IMR-90 (cell line): ENCODE results near the gene THRB. TPM values are rescaled to one million over a fixed set of nuclear protein-coding genes. Genes with fewer than 3 reads are reported as not detected.

ENCODE experiments used
- ATAC-seq: fragments of 200-7000 bp; cut with Tn5 transposase; 2 replicates; pipeline ENCODE4 v1.9.1; 2020; ENCODE audit warnings: low read depth, mild to moderate bottlenecking, moderate library complexity
- BruUV-seq: library from RNA; stranded (reverse); fragments of 400-500 nt; replicated peaks from 2 replicates; lab custom pipeline; 2021; lab: Mats Ljungman, UMichigan
- CTCF ChIA-PET: fragments of 300-600 bp; formaldehyde crosslinking; extraction: SDS; loops from one replicate; lab custom pipeline; 2021; ENCODE audit warnings: antibody characterized with exemption; lab: Yijun Ruan, JAX
- POLR2A ChIA-PET: fragments of 300-600 bp; sonication (Branson Sonifier 250); formaldehyde crosslinking; loops from one replicate; lab custom pipeline; 2022; ENCODE audit warnings: antibody characterized with exemption; ENCODE audit not compliant: unreplicated experiment; lab: Charles Lee
- DNase-seq: peaks from one replicate; pipeline ENCODE4 v3.0.0; 2013
- H2AFZ ChIP-seq: replicated peaks from 2 replicates; pipeline ENCODE3; 2013; ENCODE audit warnings: low read length, mild to moderate bottlenecking; ENCODE audit not compliant: poor library complexity
- H2AK5ac ChIP-seq: 2 replicates; pipeline ENCODE4 v1.6.1; 2013; ENCODE audit warnings: low read depth, low read length, inconsistent platforms
- H2AK9ac ChIP-seq: replicated peaks from 2 replicates; pipeline ENCODE3; 2013; ENCODE audit warnings: mild to moderate bottlenecking, low read depth, low read length, moderate library complexity; ENCODE audit not compliant: poor library complexity
- H2BK120ac ChIP-seq: 2 replicates; pipeline ENCODE4 v1.6.1; 2013; ENCODE audit warnings: low read depth, low read length, inconsistent platforms
- H2BK15ac ChIP-seq: 3 replicates; pipeline ENCODE4 v1.6.1; 2013; ENCODE audit warnings: low read depth, low read length, inconsistent platforms
- H2BK20ac ChIP-seq: 2 replicates; pipeline ENCODE4 v1.6.1; 2013; ENCODE audit warnings: low read depth, mild to moderate bottlenecking, inconsistent platforms, low read length, moderate library complexity
- H2BK5ac ChIP-seq: 2 replicates; pipeline ENCODE4 v1.6.1; 2013; ENCODE audit warnings: mild to moderate bottlenecking, low read depth, low read length, inconsistent platforms; ENCODE audit not compliant: poor library complexity, severe bottlenecking
- H3K14ac ChIP-seq: replicated peaks from 2 replicates; pipeline ENCODE4 v1.6.1; 2013; ENCODE audit warnings: low read depth, low read length, inconsistent platforms
- H3K18ac ChIP-seq: 2 replicates; pipeline ENCODE4 v1.6.1; 2013; ENCODE audit warnings: low read depth, low read length, control low read depth
- H3K23ac ChIP-seq: 2 replicates; pipeline ENCODE4 v1.6.1; 2013; ENCODE audit warnings: low read depth, low read length, inconsistent platforms
- H3K27ac ChIP-seq: 2 replicates; pipeline ENCODE4 v1.5.1; 2013; ENCODE audit warnings: mild to moderate bottlenecking, control low read depth, low read length; ENCODE audit not compliant: insufficient read depth
- H3K27me3 ChIP-seq: 2 replicates; pipeline ENCODE4 v1.6.1; 2013; ENCODE audit warnings: low read length; ENCODE audit not compliant: control insufficient read depth, insufficient read depth
- H3K36me3 ChIP-seq: 2 replicates; pipeline ENCODE4 v1.6.1; 2013; ENCODE audit warnings: low read length, mixed read lengths; ENCODE audit not compliant: control insufficient read depth, insufficient read depth
- H3K4ac ChIP-seq: 2 replicates; pipeline ENCODE4 v1.6.1; 2013; ENCODE audit warnings: low read depth, low read length, inconsistent platforms
- H3K4me1 ChIP-seq: 2 replicates; pipeline ENCODE4 v1.6.1; 2013; ENCODE audit warnings: low read length, mixed read lengths; ENCODE audit not compliant: control insufficient read depth, insufficient read depth
- H3K4me2 ChIP-seq: 2 replicates; pipeline ENCODE4 v1.6.1; 2013; ENCODE audit warnings: low read depth, mild to moderate bottlenecking, control low read depth, low read length, moderate library complexity
- H3K4me3 ChIP-seq: 2 replicates; pipeline ENCODE4 v1.5.1; 2013; ENCODE audit warnings: low read depth, mild to moderate bottlenecking, control low read depth, low read length, moderate library complexity; ENCODE audit not compliant: insufficient read depth
- H3K56ac ChIP-seq: 2 replicates; pipeline ENCODE4 v1.6.1; 2013; ENCODE audit warnings: low read length, inconsistent platforms; ENCODE audit not compliant: insufficient read depth; ENCODE audit errors: extremely low read depth
- H3K79me1 ChIP-seq, 2 experiments: 2 replicates each; pipeline ENCODE4 v1.6.1; 2013; ENCODE audit warnings: low read length in 2 of 2, inconsistent platforms in 1 of 2, low read depth in 1 of 2
- H3K9ac ChIP-seq: 2 replicates; pipeline ENCODE4 v1.6.1; 2013; ENCODE audit warnings: low read depth, low read length, control low read depth
- H3K9me1 ChIP-seq: 2 replicates; pipeline ENCODE4 v1.6.1; 2013; ENCODE audit warnings: low read length, inconsistent platforms; ENCODE audit not compliant: insufficient read depth
- H3K9me3 ChIP-seq: 2 replicates; pipeline ENCODE4 v1.6.1; 2013; ENCODE audit warnings: low read length; ENCODE audit not compliant: control insufficient read depth, insufficient read depth
- H4K20me1 ChIP-seq: 2 replicates; pipeline ENCODE4 v1.6.1; 2013; ENCODE audit warnings: low read length, inconsistent platforms; ENCODE audit not compliant: insufficient read depth
- H4K5ac ChIP-seq: 2 replicates; pipeline ENCODE4 v1.6.1; 2013; ENCODE audit warnings: mild to moderate bottlenecking, low read depth, low read length, control low read depth
- H4K8ac ChIP-seq, 2 experiments: 2 replicates each; pipeline ENCODE4 v1.6.1; 2013; ENCODE audit warnings: low read depth in 2 of 2, low read length in 2 of 2, control low read depth in 1 of 2, inconsistent platforms in 1 of 2
- H4K91ac ChIP-seq: 2 replicates; pipeline ENCODE4 v1.6.1; 2013; ENCODE audit warnings: low read depth, low read length, inconsistent platforms; ENCODE audit not compliant: insufficient read depth
- BHLHE40 ChIP-seq: fragments of 150-350 bp; IDR thresholded peaks from 2 replicates; pipeline ENCODE4 v1.6.1; 2016; ENCODE audit warnings: mild to moderate bottlenecking, low read depth, low read length
- CEBPB ChIP-seq: IDR thresholded peaks from 2 replicates; pipeline ENCODE4 v1.6.1; 2012; ENCODE audit warnings: low read depth, low read length, improper control_type of control experiment
- CHD1 ChIP-seq: IDR thresholded peaks from 2 replicates; pipeline ENCODE4 v1.6.1; 2012; ENCODE audit warnings: low read depth, low read length, improper control_type of control experiment
- FOS ChIP-seq: fragments of 150-350 bp; IDR thresholded peaks from 2 replicates; pipeline ENCODE4 v1.6.1; 2016; ENCODE audit warnings: low read depth, low read length
- MAFK ChIP-seq: IDR thresholded peaks from 2 replicates; pipeline ENCODE4 v1.6.1; 2012; ENCODE audit warnings: low read depth, low read length, improper control_type of control experiment
- NFE2L2 ChIP-seq: fragments of 150-350 bp; IDR thresholded peaks from 2 replicates; pipeline ENCODE4 v1.6.1; 2016; ENCODE audit warnings: low read depth, mild to moderate bottlenecking, low read length
- POLR2A ChIP-seq: IDR thresholded peaks from 2 replicates; pipeline ENCODE4 v1.6.1; 2012; ENCODE audit warnings: mild to moderate bottlenecking, low read depth, low read length
- RAD21 ChIP-seq: IDR thresholded peaks from 2 replicates; pipeline ENCODE4 v1.6.1; 2012; ENCODE audit warnings: low read length, improper control_type of control experiment
- RCOR1 ChIP-seq: IDR thresholded peaks from 2 replicates; pipeline ENCODE4 v1.6.1; 2012; ENCODE audit warnings: mild to moderate bottlenecking, low read length, improper control_type of control experiment; ENCODE audit not compliant: insufficient replicate concordance
- RFX5 ChIP-seq: IDR thresholded peaks from 2 replicates; pipeline ENCODE4 v1.8.0; 2012; ENCODE audit warnings: low read depth, mild to moderate bottlenecking, low read length, moderate library complexity
- SMC3 ChIP-seq: fragments of 150-350 bp; IDR thresholded peaks from 2 replicates; pipeline ENCODE4 v1.6.1; 2016; ENCODE audit warnings: low read depth, mild to moderate bottlenecking, antibody characterized with exemption, low read length, moderate library complexity
- USF2 ChIP-seq: fragments of 150-350 bp; IDR thresholded peaks from 2 replicates; pipeline ENCODE4 v1.6.1; 2017; ENCODE audit warnings: mild to moderate bottlenecking, antibody characterized with exemption, low read length, low read depth
- whole genome bisulfite sequencing, 2 experiments: methylation state at CpG; one replicate each; pipeline versions ENCODE4 v1.1.5 to v1.1.7; 2013; ENCODE audit warnings: missing lambda C conversion rate in 2 of 2; ENCODE audit not compliant: insufficient read length in 1 of 2; ENCODE audit errors: extremely low coverage in 2 of 2; 5-methylcytosine and 5-hydroxymethylcytosine counted together
- dilution Hi-C: fragments of 300-500 bp; cut with HindIII; formaldehyde crosslinking; loops from one replicate; pipeline ENCODE4 v1.14.3; 2018; ENCODE audit warnings: low sequenced_read_pairs; ENCODE audit not compliant: unreplicated experiment
- in situ Hi-C: fragments of 300-500 bp; cut with MboI; formaldehyde crosslinking; loops from 3 replicates; pipeline ENCODE4 v1.14.3; 2019; ENCODE audit warnings: low sequenced_read_pairs, inconsistent platforms, mixed read lengths
- intact Hi-C: fragments of 100-400 bp; cut with micrococcal nuclease; formaldehyde crosslinking; loops from 2 replicates; pipeline ENCODE4 v1.10.0; 2022
- polyA plus RNA-seq, 3 experiments: library from polyadenylated mRNA; depleted of rRNA; stranded (reverse); fragments of >200 nt; gene quantifications; 2 replicates each; pipeline ENCODE4 v1.2.3, GENCODE V29; 2012; ENCODE audit warnings: low replicate concordance in 1 of 3
- total RNA-seq: library from RNA; depleted of rRNA; stranded (reverse); fragments of >200 nt; gene quantifications from 2 replicates; pipeline ENCODE4 v1.2.3, GENCODE V29; 2012
- TF ChIP-seq, protein P1 (sequence below): fragments of 150-350 bp; IDR thresholded peaks from 2 replicates; pipeline ENCODE4 v1.6.1; 2016; ENCODE audit warnings: low read depth, mild to moderate bottlenecking, low read length, moderate library complexity, borderline replicate concordance

The THRB gene
- total and polyA plus RNA-seq, 2 of the 4 experiments (the other 2 are of a cell fraction) = under 0.01 TPM; not detected in 1

DNA sequence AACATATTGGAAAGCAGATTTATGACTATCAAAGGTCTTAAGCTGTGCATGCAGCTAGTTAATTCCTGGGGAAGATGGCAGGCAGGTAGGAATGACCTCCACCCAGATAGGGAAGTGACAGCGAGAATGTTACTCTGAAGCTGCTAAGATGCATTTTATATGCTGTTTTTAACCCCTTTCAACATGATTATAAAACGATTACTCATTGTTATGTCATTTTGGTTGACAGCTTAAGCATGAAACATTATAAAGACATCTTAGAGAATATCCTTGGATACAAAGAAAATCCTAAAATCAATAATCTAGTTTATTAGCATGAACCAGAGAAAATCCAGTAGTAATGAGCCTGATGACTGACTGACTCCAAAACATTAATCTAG lies 329.1 kb downstream of the THRB start:
- Histone ChIP-seq H4K91ac (no peak overlapping the region), H3K36me3 (no peaks in the 10 kb centered on the region), H2BK15ac (no peak overlapping the region), H2BK20ac (no peak overlapping the region), H2BK120ac (no peak overlapping the region), H3K18ac (no peak overlapping the region), H4K5ac (no peak overlapping the region), H4K20me1 (no peaks in the 10 kb centered on the region), H2BK5ac (no peak overlapping the region), H3K4me1 (no peaks in the 10 kb centered on the region), H3K14ac (no peak overlapping the region), H4K8ac (no peak overlapping the region), H3K56ac (no peak overlapping the region), H3K9me3 (no peaks in the 10 kb centered on the region), H2AK9ac (no peak overlapping the region), H3K4me3 (no peak overlapping the region), H3K9ac (no peak overlapping the region), H3K4me2 (no peak overlapping the region), H3K9me1 (no peaks in the 10 kb centered on the region), H2AFZ (no peak overlapping the region), H2AK5ac (no peak overlapping the region), H3K4ac (no peak overlapping the region), H3K79me1 (no peaks in the 10 kb centered on the region), H3K27me3 (peaks cover 3% of the 10 kb centered on the region), H3K23ac (no peak overlapping the region), H3K27ac (no peak overlapping the region)
- BruUV-seq = no TSS peak
- in situ Hi-C loops = no loop called here
- dilution Hi-C loops = no loop called here
- intact Hi-C loops = no loop called here
- no peak for ATAC-seq
- TF ChIP-seq RFX5 = no peak
- no peak for TF ChIP-seq MAFK
- no peak for TF ChIP-seq USF2
- TF ChIP-seq RAD21 = no peak
- no peak for TF ChIP-seq CEBPB
- TF ChIP-seq FOS = no peak
- TF ChIP-seq CHD1 = no peak
- TF ChIP-seq, protein P1, sequence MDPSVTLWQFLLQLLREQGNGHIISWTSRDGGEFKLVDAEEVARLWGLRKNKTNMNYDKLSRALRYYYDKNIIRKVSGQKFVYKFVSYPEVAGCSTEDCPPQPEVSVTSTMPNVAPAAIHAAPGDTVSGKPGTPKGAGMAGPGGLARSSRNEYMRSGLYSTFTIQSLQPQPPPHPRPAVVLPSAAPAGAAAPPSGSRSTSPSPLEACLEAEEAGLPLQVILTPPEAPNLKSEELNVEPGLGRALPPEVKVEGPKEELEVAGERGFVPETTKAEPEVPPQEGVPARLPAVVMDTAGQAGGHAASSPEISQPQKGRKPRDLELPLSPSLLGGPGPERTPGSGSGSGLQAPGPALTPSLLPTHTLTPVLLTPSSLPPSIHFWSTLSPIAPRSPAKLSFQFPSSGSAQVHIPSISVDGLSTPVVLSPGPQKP = no peak
- no peak for TF ChIP-seq RCOR1
- TF ChIP-seq BHLHE40 = no peak
- TF ChIP-seq POLR2A = no peak
- TF ChIP-seq SMC3 = no peak
- no peak for TF ChIP-seq NFE2L2
- ChIA-PET CTCF (no interaction called here), POLR2A (no interaction called here)
- no peak for DNase-seq
- WGBS, 2 experiments = no CpG with 5 or more reads among the region's 2 CpGs
